Naive thymus-derived CD4-positive, alpha-beta T cell (primary cell): ENCODE measurements around the gene INSC. TPM values are rescaled to one million over a fixed set of nuclear protein-coding genes. Genes with fewer than 3 reads are reported as not detected.

Experiments
- ATAC-seq: fragments of 150-1000 bp; cut with Tn5 transposase; 2 replicates; pipeline ENCODE4 v1.10.0; 2021; ENCODE audit warnings: mild to moderate bottlenecking, moderate library complexity
- CTCF ChIA-PET: fragments of 350-600 bp; sonication (Branson Sonifier 250); formaldehyde crosslinking; loops from one replicate; lab custom pipeline; 2021; ENCODE audit warnings: antibody characterized with exemption; lab: Charles Lee
- POLR2A ChIA-PET: fragments of 350-600 bp; sonication (Branson Sonifier 250); formaldehyde crosslinking; loops from one replicate; lab custom pipeline; 2021; ENCODE audit warnings: antibody characterized with exemption, inconsistent platforms; lab: Charles Lee
- DNase-seq, 9 donors: peaks; one replicate each; pipeline versions ENCODE4 v3.0.0 to v3.0.0-alpha.2; 2020 to 2022; ENCODE audit warnings: mixed read lengths in 1 of 9
- H3K27ac ChIP-seq: one replicate; pipeline ENCODE4 v1.7.0; 2013; ENCODE audit warnings: mild to moderate bottlenecking, low read depth, low read length, moderate library complexity
- H3K27me3 ChIP-seq, 2 donors: one replicate each; pipeline ENCODE4 v1.7.0; 2013; ENCODE audit warnings: low read length in 2 of 2, mild to moderate bottlenecking in 2 of 2, moderate library complexity in 2 of 2; ENCODE audit not compliant: control insufficient read depth in 2 of 2, insufficient read depth in 2 of 2
- H3K36me3 ChIP-seq, 3 experiments: 1 replicate in 2 of 3; 2 replicates in 1 of 3; pipeline ENCODE4 v1.7.0; 2013; ENCODE audit warnings: low read length in 3 of 3, mild to moderate bottlenecking in 3 of 3, moderate library complexity in 1 of 3; ENCODE audit not compliant: insufficient read depth in 3 of 3, control insufficient read depth in 2 of 3
- H3K4me1 ChIP-seq, 2 donors: one replicate each; pipeline ENCODE4 v1.7.0; 2013; ENCODE audit warnings: low read length in 2 of 2, mild to moderate bottlenecking in 2 of 2, moderate library complexity in 1 of 2; ENCODE audit not compliant: control insufficient read depth in 2 of 2, insufficient read depth in 2 of 2
- H3K4me3 ChIP-seq: 2 replicates; pipeline ENCODE4 v1.7.0; 2013; ENCODE audit warnings: mild to moderate bottlenecking, low read length
- H3K9me3 ChIP-seq, 3 experiments: 1 replicate in 2 of 3; 2 replicates in 1 of 3; pipeline ENCODE4 v1.7.0; 2013; ENCODE audit warnings: low read length in 3 of 3; ENCODE audit not compliant: control insufficient read depth in 2 of 3
- H3K27ac Mint-ChIP-seq, 9 donors: one replicate each; pipeline ENCODE4 v1.8.0; 2020 to 2022; ENCODE audit warnings: mixed read lengths in 9 of 9, mild to moderate bottlenecking in 8 of 9, moderate library complexity in 5 of 9, inconsistent platforms in 2 of 9
- H3K27me3 Mint-ChIP-seq, 5 donors: one replicate each; pipeline ENCODE4 v1.8.0; 2021 to 2022; ENCODE audit warnings: mixed read lengths in 5 of 5, mild to moderate bottlenecking in 1 of 5
- H3K36me3 Mint-ChIP-seq, 5 donors: one replicate each; pipeline ENCODE4 v1.8.0; 2020 to 2022; ENCODE audit warnings: mixed read lengths in 5 of 5, mild to moderate bottlenecking in 3 of 5, inconsistent platforms in 1 of 5
- H3K4me1 Mint-ChIP-seq, 7 donors: one replicate each; pipeline ENCODE4 v1.8.0; 2020 to 2022; ENCODE audit warnings: mixed read lengths in 7 of 7, mild to moderate bottlenecking in 3 of 7, inconsistent platforms in 1 of 7
- H3K4me3 Mint-ChIP-seq, 10 donors: one replicate each; pipeline ENCODE4 v1.8.0; 2020 to 2022; ENCODE audit warnings: mild to moderate bottlenecking in 10 of 10, mixed read lengths in 10 of 10, moderate library complexity in 6 of 10, inconsistent platforms in 2 of 10
- H3K9me3 Mint-ChIP-seq, 11 donors: one replicate each; pipeline ENCODE4 v1.8.0; 2020 to 2022; ENCODE audit warnings: mixed read lengths in 11 of 11, mild to moderate bottlenecking in 4 of 11, inconsistent platforms in 1 of 11, moderate library complexity in 1 of 11
- intact Hi-C, 2 donors: fragments of 100-400 bp; cut with micrococcal nuclease; formaldehyde crosslinking; loops; one replicate each; pipeline ENCODE4 v1.15.1; 2023
- polyA plus RNA-seq, 2 donors: library from polyadenylated mRNA; unstranded; fragments of 300-500 nt; fragmentation: Illumina TruSeq; gene quantifications; one replicate each; pipeline ENCODE4 v1.2.3, GENCODE V29; 2021
- total RNA-seq, 6 experiments: library from RNA in 5 of 6; stranded (reverse) in 5 of 6; gene quantifications; 1 replicate in 5 of 6; 2 replicates in 1 of 6; pipeline ENCODE4 v1.2.3 and lab custom pipeline; 2021 to 2026

Gene INSC
- total and polyA plus RNA-seq, 7 experiments from 2014 or later: 0.14 to 0.56 (median 0.22) TPM; not detected in 2

GRCh38 chr11:15215005-15215404 lies 100.3 kb downstream of the INSC start:
- Histone ChIP-seq H3K27ac (no peak overlapping the region), H3K9me3 (no peaks in the 10 kb centered on the region), H3K36me3 (no peaks in the 10 kb centered on the region), H3K4me3 (no peak overlapping the region), H3K27me3 (no peaks in the 10 kb centered on the region), H3K4me1 (no peaks in the 10 kb centered on the region)
- ChIA-PET CTCF (no interaction called here), POLR2A (no interaction called here)
- intact Hi-C loops: no loop called here
- H3K4me3 Mint-ChIP-seq: no peak overlapping the region
- H3K36me3 Mint-ChIP-seq: no peaks in the 10 kb centered on the region
- DNase-seq (no peak), ATAC-seq (no peak)
- no peaks in the 10 kb centered on the region for H3K9me3 Mint-ChIP-seq
- H3K27ac Mint-ChIP-seq: no peak overlapping the region
- peaks cover 0 to 2% (median 0%) of the 10 kb centered on the region in 5 donors for H3K27me3 Mint-ChIP-seq
- no peaks in the 10 kb centered on the region for H3K4me1 Mint-ChIP-seq

- Mint-ChIP-seq H3K9me3 (no peaks in the 10 kb centered on the region), H3K4me3 (no peak overlapping the region), H3K27ac (no peak overlapping the region), H3K4me1 (no peaks in the 10 kb centered on the region), H3K27me3 (no peaks in the 10 kb centered on the region), H3K36me3 (no peaks in the 10 kb centered on the region)
- H3K9me3 ChIP-seq: no peaks in the 10 kb centered on the region
- no peak overlapping the region for H3K4me3 ChIP-seq
- H3K27ac ChIP-seq: no peak overlapping the region
- no peaks in the 10 kb centered on the region for H3K4me1 ChIP-seq
- no peak for ATAC-seq
- H3K36me3 ChIP-seq: no peaks in the 10 kb centered on the region
- intact Hi-C loops: no loop called here
- ChIA-PET POLR2A (no interaction called here), CTCF (interaction anchor here (0.6 to 0.8 kb wide), 2 partner anchors 9 to 1958 kb away, joined by 3 read pairs; no protein-coding TSS in a partner anchor)
- no peak for DNase-seq
- H3K27me3 ChIP-seq: no peaks in the 10 kb centered on the region
These were observed 102.0 kb downstream of the INSC start for GRCh38 chr11:15216678-15217077.

- DNase-seq: no peak
These were observed 102.7 kb downstream of the INSC start for GRCh38 chr11:15217416-15217815.

GRCh38 chr11:15222777-15223176 lies 108.1 kb downstream of the INSC start:
- CTCF ChIA-PET: no interaction called here
- H3K4me1 ChIP-seq: no peaks in the 10 kb centered on the region
- DNase-seq (no peak), ATAC-seq (no peak)
- no peaks in the 10 kb centered on the region for H3K36me3 ChIP-seq
- no peaks in the 10 kb centered on the region for H3K4me1 Mint-ChIP-seq
- H3K9me3 Mint-ChIP-seq: no peaks in the 10 kb centered on the region
- no peak overlapping the region for H3K27ac ChIP-seq
- H3K4me3 ChIP-seq: no peak overlapping the region
- POLR2A ChIA-PET: no interaction called here
- H3K36me3 Mint-ChIP-seq: no peaks in the 10 kb centered on the region
- H3K27me3 Mint-ChIP-seq: peaks cover 0 to 1% (median 0%) of the 10 kb centered on the region in 5 donors
- H3K27me3 ChIP-seq: no peaks in the 10 kb centered on the region
- H3K4me3 Mint-ChIP-seq: no peak overlapping the region
- no peaks in the 10 kb centered on the region for H3K9me3 ChIP-seq
- H3K27ac Mint-ChIP-seq: no peak overlapping the region
- intact Hi-C loops: no loop called here

More at GRCh38 chr11:15217416-15217815, 102.7 kb downstream of the INSC start:
- Mint-ChIP-seq H3K27me3 (no peaks in the 10 kb centered on the region), H3K4me1 (no peaks in the 10 kb centered on the region), H3K9me3 (no peaks in the 10 kb centered on the region), H3K4me3 (no peak overlapping the region), H3K36me3 (no peaks in the 10 kb centered on the region), H3K27ac (no peak overlapping the region)
- H3K36me3 ChIP-seq: no peaks in the 10 kb centered on the region
- H3K4me3 ChIP-seq: no peak overlapping the region
- no peak for ATAC-seq
- H3K4me1 ChIP-seq: no peaks in the 10 kb centered on the region
- H3K9me3 ChIP-seq: no peaks in the 10 kb centered on the region
- intact Hi-C loops: no loop called here
- ChIA-PET CTCF (no interaction called here), POLR2A (no interaction called here)
- no peaks in the 10 kb centered on the region for H3K27me3 ChIP-seq
- no peak overlapping the region for H3K27ac ChIP-seq

GRCh38 chr11:15223318-15223717 lies 108.6 kb downstream of the INSC start:
- no peak overlapping the region for H3K4me3 ChIP-seq
- H3K36me3 ChIP-seq: no peaks in the 10 kb centered on the region
- H3K27ac ChIP-seq: no peak overlapping the region
- no peaks in the 10 kb centered on the region for H3K27me3 ChIP-seq
- no peak overlapping the region for H3K27ac Mint-ChIP-seq
- H3K27me3 Mint-ChIP-seq: peaks cover 0 to 4% (median 0%) of the 10 kb centered on the region in 5 donors
- ChIA-PET POLR2A (no interaction called here), CTCF (no interaction called here)
- intact Hi-C loops: no loop called here
- H3K9me3 Mint-ChIP-seq: no peaks in the 10 kb centered on the region
- DNase-seq: no peak
- no peaks in the 10 kb centered on the region for H3K4me1 Mint-ChIP-seq
- H3K4me1 ChIP-seq: no peaks in the 10 kb centered on the region
- no peaks in the 10 kb centered on the region for H3K36me3 Mint-ChIP-seq
- no peaks in the 10 kb centered on the region for H3K9me3 ChIP-seq
- no peak for ATAC-seq
- H3K4me3 Mint-ChIP-seq: no peak overlapping the region

GRCh38 chr11:15224466-15224865 lies 109.7 kb downstream of the INSC start:
- H3K9me3 Mint-ChIP-seq: no peaks in the 10 kb centered on the region

GRCh38 chr11:15227011-15227410 lies 112.3 kb downstream of the INSC start:
- H3K36me3 Mint-ChIP-seq: no peaks in the 10 kb centered on the region
- H3K27me3 ChIP-seq: no peaks in the 10 kb centered on the region
- intact Hi-C loops: no loop called here
- no peak overlapping the region for H3K4me3 ChIP-seq
- no peaks in the 10 kb centered on the region for H3K36me3 ChIP-seq
- no peak for ATAC-seq
- no peaks in the 10 kb centered on the region for H3K4me1 Mint-ChIP-seq
- H3K9me3 ChIP-seq: no peaks in the 10 kb centered on the region
- H3K27me3 Mint-ChIP-seq: peaks cover 0 to 5% (median 0%) of the 10 kb centered on the region in 5 donors
- no peaks in the 10 kb centered on the region for H3K9me3 Mint-ChIP-seq
- CTCF ChIA-PET: interaction anchor here (0.6 kb wide), 1 partner anchor 16 kb away, joined by 4 read pairs; no protein-coding TSS in a partner anchor
- no peak for DNase-seq
- no peaks in the 10 kb centered on the region for H3K4me1 ChIP-seq
- POLR2A ChIA-PET: no interaction called here
- H3K4me3 Mint-ChIP-seq: no peak overlapping the region
- no peak overlapping the region for H3K27ac Mint-ChIP-seq
- H3K27ac ChIP-seq: no peak overlapping the region

More at GRCh38 chr11:15224466-15224865, 109.7 kb downstream of the INSC start:
- ATAC-seq (no peak), DNase-seq (no peak)
- Histone ChIP-seq H3K27ac (no peak overlapping the region), H3K27me3 (no peaks in the 10 kb centered on the region), H3K9me3 (no peaks in the 10 kb centered on the region), H3K4me1 (no peaks in the 10 kb centered on the region), H3K4me3 (no peak overlapping the region), H3K36me3 (no peaks in the 10 kb centered on the region)
- H3K27ac Mint-ChIP-seq: no peak overlapping the region
- peaks cover 0 to 5% (median 0%) of the 10 kb centered on the region in 5 donors for H3K27me3 Mint-ChIP-seq
- intact Hi-C loops: no loop called here
- no peaks in the 10 kb centered on the region for H3K4me1 Mint-ChIP-seq
- ChIA-PET POLR2A (no interaction called here), CTCF (no interaction called here)
- H3K4me3 Mint-ChIP-seq: no peak overlapping the region
- no peaks in the 10 kb centered on the region for H3K36me3 Mint-ChIP-seq
